ENCODE data around the gene YY1.

The YY1 gene

DNA sequence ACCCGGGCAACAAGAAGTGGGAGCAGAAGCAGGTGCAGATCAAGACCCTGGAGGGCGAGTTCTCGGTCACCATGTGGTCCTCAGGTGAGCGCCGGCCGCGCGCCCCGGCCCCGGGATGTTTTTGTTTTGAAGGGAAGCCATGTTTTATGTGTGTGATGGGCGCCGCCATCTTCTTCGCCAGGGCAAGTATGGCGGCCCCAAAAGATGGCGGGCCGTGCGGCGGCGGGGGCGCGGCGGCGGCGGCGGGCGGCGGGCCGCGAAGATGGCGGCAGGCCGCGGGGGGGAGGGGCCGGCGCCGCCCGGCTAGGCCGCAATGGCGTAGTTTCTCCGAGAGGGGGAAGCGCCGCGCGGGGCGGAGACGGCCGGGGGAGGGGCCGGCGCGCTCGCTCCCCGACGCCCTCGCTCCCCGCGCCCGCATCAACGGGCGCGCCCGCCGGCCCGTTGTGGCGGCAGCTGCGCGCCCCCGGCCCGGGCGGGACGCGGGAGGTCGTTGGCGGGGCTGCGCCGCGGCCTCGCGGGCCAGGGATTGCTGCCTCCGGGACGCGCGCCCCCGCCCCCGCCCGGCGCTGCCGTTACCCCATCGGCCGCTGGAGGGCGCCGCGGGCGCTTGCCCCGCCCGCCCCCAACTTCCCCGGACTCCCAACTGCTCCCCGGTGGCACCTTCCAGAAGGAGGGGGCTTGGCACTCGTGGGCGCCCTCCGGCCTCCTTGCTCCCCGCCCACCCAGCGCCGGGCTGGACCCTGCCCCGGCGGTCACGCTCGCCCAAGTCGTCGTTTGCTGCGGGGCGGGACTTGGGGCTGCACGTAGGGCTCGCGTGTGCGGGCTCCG lies 1.1 kb downstream of the YY1 start:
- H3K9me3 ChIP-seq (ENCODE audit: control insufficient read depth, insufficient read depth, low read length): no peaks in the 10 kb centered on the region

DNA sequence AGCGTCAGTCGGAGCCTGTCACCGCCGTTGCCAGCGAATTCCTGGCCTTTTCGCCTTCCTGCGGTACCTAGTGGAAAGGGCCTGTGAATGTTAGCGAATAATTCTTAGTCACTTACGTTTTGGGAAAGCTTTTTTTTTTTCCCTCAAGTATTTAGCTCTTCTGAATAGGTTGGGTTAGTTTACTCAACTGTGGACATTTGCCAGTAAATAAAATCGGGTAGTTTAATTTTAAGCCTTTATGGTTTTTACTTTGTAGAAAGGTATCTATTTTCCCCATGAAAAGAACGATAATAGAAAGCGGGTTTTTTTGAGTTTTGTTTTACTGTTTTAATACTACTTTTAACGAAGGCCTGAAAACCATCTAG lies 1.7 kb downstream of the YY1 start:
- Histone ChIP-seq H3K79me2 (ENCODE audit: control insufficient read depth, low read length) (peaks cover 91% of the 10 kb centered on the region), H3K4me1 (ENCODE audit: control insufficient read depth, low read length) (peaks cover 63% of the 10 kb centered on the region), H3K27me3 (ENCODE audit: control insufficient read depth, low read length) (no peaks in the 10 kb centered on the region), H3K27ac (ENCODE audit: low read depth, low read length) (peak overlapping the region; percentile 33), H3F3A (ENCODE audit: control insufficient read depth, insufficient read depth) (0 out of 2 replicates have a peak, but pooled peaks cover 5% of the 10 kb centered on the region), H3K4me3 (ENCODE audit: low read length) (peak overlapping the region; percentile 89), H3K36me3 (ENCODE audit: control insufficient read depth, low read length) (peaks cover 59% of the 10 kb centered on the region), H4K20me1 (ENCODE audit: control insufficient read depth, insufficient read depth, low read depth, low read length) (peaks cover 48% of the 10 kb centered on the region; the same call in 1 of the 2 replicates), H3K9me3 (ENCODE audit: control insufficient read depth, insufficient read depth, low read length) (no peaks in the 10 kb centered on the region), H3K9me2 (replicated peaks; ENCODE audit: control insufficient read depth, low read length) (no peaks in the 10 kb centered on the region), H3K4me2 (ENCODE audit: low read length) (peak overlapping the region; percentile 96)
- TF ChIP-seq EZH2phosphoT487 (IDR thresholded peaks at IDR 0.05; ENCODE audit: borderline replicate concordance, low read length): no peak
- TF ChIP-seq, protein P1, sequence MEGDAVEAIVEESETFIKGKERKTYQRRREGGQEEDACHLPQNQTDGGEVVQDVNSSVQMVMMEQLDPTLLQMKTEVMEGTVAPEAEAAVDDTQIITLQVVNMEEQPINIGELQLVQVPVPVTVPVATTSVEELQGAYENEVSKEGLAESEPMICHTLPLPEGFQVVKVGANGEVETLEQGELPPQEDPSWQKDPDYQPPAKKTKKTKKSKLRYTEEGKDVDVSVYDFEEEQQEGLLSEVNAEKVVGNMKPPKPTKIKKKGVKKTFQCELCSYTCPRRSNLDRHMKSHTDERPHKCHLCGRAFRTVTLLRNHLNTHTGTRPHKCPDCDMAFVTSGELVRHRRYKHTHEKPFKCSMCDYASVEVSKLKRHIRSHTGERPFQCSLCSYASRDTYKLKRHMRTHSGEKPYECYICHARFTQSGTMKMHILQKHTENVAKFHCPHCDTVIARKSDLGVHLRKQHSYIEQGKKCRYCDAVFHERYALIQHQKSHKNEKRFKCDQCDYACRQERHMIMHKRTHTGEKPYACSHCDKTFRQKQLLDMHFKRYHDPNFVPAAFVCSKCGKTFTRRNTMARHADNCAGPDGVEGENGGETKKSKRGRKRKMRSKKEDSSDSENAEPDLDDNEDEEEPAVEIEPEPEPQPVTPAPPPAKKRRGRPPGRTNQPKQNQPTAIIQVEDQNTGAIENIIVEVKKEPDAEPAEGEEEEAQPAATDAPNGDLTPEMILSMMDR (IDR thresholded peaks at IDR 0.05; ENCODE audit: low read depth, low read length, poor library complexity, severe bottlenecking): peak; percentile 22

More for the DNA sequence above, 1.1 kb downstream of the YY1 start:
- Histone ChIP-seq H3F3A (ENCODE audit: control insufficient read depth, insufficient read depth) (0 out of 2 replicates have a peak, but pooled peaks cover 5% of the 10 kb centered on the region), H3K36me3 (ENCODE audit: control insufficient read depth, low read length) (peaks cover 63% of the 10 kb centered on the region), H3K79me2 (ENCODE audit: control insufficient read depth, low read length) (peaks cover 91% of the 10 kb centered on the region), H4K20me1 (ENCODE audit: control insufficient read depth, insufficient read depth, low read depth, low read length) (peaks cover 45% of the 10 kb centered on the region; the same call in 1 of the 2 replicates), H3K27me3 (ENCODE audit: control insufficient read depth, low read length) (no peaks in the 10 kb centered on the region), H3K4me3 (ENCODE audit: low read length) (peak overlapping the region; percentile 91), H3K27ac (ENCODE audit: low read depth, low read length) (peak overlapping the region; percentile 79), H3K4me2 (ENCODE audit: low read length) (peak overlapping the region; percentile 96), H3K4me1 (ENCODE audit: control insufficient read depth, low read length) (peaks cover 57% of the 10 kb centered on the region), H3K9me2 (replicated peaks; ENCODE audit: control insufficient read depth, low read length) (no peaks in the 10 kb centered on the region)
- TF ChIP-seq EZH2phosphoT487 (IDR thresholded peaks at IDR 0.05; ENCODE audit: borderline replicate concordance, low read length): no peak
- TF ChIP-seq, protein P1 (IDR thresholded peaks at IDR 0.05; ENCODE audit: low read depth, low read length, poor library complexity, severe bottlenecking): peak; percentile 62

DNA sequence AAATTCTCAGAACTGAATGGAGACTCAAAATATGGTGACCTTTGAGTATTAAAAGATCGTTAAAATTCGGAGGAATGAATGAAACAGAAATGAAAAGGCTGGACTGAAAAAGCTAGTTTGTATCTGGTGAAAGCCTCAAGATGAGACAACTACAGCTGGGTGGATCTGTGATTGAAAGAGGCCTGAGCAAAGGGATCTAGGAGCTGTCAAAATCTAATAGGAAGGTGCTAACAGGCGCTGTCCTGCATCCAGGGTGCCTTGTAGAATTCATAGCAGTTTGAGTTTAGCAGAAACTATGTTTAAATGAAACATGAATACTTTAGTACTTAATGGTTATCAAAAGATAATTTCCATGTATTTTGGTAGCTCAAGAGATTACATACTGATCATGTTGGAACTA lies 2.3 kb downstream of the YY1 start:
- Histone ChIP-seq H3K4me1 (ENCODE audit: control insufficient read depth, low read length) (peaks cover 63% of the 10 kb centered on the region), H3K79me2 (ENCODE audit: control insufficient read depth, low read length) (peaks cover 91% of the 10 kb centered on the region), H3K4me2 (ENCODE audit: low read length) (peak overlapping the region; percentile 96), H3K27me3 (ENCODE audit: control insufficient read depth, low read length) (no peaks in the 10 kb centered on the region), H3K36me3 (ENCODE audit: control insufficient read depth, low read length) (peaks cover 58% of the 10 kb centered on the region), H3K27ac (ENCODE audit: low read depth, low read length) (peak overlapping the region; percentile 33; the same call in 1 of the 2 replicates), H3K9me3 (ENCODE audit: control insufficient read depth, insufficient read depth, low read length) (no peaks in the 10 kb centered on the region), H3F3A (ENCODE audit: control insufficient read depth, insufficient read depth) (0 out of 2 replicates have a peak, but pooled peaks cover 5% of the 10 kb centered on the region), H3K4me3 (ENCODE audit: low read length) (peak overlapping the region; percentile 89), H4K20me1 (ENCODE audit: control insufficient read depth, insufficient read depth, low read depth, low read length) (peaks cover 53% of the 10 kb centered on the region; the same call in 1 of the 2 replicates), H3K9me2 (replicated peaks; ENCODE audit: control insufficient read depth, low read length) (no peaks in the 10 kb centered on the region)
- TF ChIP-seq, protein P1 (IDR thresholded peaks at IDR 0.05; ENCODE audit: low read depth, low read length, poor library complexity, severe bottlenecking): no peak
- no peak for TF ChIP-seq EZH2phosphoT487 (IDR thresholded peaks at IDR 0.05; ENCODE audit: borderline replicate concordance, low read length)

Data from DOHH2 (cell line).